ENCODE results near the gene HOMER3. TPM values are rescaled to one million over a fixed set of nuclear protein-coding genes. Genes with fewer than 3 reads are reported as not detected.

Gene HOMER3
- total RNA-seq (2022; extraction: Qiagen RNA extraction; ENCODE audit: low read depth), result 24.7 to 34.5 TPM (median 30.0 TPM) in 5 replicates

DNA sequence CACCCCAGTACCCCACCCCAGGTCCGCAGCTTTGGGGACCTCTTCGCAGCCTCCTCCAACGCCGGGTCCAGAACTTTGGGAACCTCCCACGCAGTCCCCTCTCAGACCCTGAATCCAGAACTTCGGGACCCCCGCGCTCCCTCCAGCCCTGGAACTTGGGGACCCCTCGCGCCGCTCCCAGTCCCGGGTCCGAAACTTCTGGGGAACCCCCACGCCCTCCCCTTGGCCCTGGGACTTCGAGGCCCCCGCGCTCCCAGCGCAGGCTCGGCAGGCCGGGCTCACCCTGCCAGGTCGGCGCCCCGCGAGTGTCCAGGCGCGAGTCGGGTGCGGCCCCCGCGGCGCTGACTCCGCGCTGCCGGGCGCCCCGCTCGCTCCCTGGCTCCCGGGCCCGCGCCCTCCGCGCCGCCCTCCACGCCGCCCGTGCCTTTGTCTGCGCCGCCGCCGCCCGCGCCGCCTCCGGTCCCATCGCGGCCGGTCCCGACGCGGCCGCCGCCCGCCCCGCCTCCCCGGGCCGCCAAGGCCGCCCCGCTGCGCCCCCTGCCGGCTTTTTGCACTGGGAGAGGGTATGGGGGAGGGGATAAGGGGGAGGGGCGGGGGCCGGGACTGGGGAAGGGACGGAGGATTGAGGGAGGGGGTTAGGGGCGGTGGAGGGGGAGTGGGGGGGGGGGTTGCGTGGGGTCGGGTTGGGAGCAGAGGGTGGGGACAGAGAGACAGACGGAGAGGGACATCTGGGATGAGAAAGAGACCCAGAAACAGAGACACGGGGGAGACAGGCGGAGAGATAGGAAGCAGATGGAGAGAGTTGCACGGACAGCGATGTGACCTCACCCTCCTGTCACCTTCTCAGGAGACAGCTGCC lies at the start of gene HOMER3:
Gene HOMER3, minus strand, starts transcription at position 449 of the 859 bp plus-strand sequence. CDS start 2,235 bp downstream, outside the sequence.

DNA sequence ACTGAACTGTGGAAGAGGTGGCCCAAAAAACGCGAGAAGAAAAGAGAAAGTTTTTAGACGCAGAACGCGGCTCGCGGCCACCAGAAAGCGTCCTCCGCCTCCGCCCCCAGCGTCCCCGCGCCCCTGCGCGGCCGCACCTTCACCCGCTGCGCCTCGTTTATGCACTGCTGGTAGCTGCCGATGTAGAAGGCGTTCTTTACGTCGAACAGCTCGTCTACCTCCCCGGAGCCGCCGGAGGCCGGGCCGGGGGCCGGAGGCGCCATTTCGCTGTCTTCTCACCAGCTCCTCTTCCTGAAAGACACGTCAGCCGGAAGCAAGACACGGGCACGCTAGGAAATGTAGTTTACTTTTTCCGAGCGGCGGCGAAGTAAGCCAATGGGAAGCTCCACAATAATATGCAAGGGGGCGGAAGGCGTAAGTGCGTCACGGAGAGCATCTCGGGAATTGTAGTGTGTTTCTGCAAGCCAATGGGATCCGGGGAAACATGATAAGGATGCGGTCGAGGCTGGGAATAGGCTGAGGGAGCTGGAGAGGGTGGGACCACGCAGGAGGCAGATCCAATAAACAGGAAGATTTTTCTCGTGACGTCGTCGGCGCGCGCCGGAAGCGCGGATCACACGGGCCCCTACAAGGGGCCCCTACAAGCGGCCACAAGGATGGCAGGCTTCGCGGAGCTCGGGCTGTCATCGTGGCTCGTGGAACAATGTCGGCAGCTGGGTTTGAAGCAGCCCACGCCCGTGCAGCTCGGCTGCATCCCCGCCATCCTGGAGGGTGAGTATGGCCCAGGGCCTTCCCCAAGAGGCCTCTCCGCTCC lies 21.7 kb downstream of the HOMER3 start, which contains the start of the genes COPE and DDX49:
Gene COPE, minus strand, starts transcription at position 302 of the 814 bp plus-strand sequence. Its CDS starts 39 bp downstream, at position 263.
Gene DDX49, plus strand, starts transcription at position 630 of the 814 bp plus-strand sequence. Its CDS starts 27 bp downstream, at position 657.

DNA sequence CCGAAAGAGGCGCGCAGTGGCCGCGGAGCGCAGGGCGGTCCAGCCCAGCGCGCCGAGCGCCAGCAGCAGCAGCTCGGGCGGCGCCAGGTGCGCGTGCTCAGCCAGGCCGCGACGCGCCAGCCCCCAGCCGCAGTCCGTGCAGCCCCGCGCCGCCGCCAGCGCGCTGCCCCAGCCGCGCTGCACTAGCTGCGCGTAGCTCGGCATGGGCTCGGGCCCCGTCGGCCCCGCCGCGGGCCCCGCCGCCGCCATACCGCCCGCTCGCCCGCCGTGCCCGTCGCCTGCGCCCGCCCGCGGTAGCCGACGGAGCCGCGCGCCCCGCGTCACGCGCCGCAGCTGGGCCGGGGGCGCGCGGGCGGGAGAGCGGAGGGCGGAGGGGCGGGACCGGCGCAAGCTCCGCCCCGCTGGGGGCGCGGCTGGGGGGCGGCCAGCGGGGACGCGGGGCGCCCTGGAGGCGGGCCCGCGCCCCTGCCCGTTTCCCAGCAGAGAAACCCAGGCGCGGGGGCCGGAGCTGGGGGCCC lies 45.1 kb downstream of the HOMER3 start, which contains the start of gene CERS1:
Gene CERS1, minus strand, starts transcription at position 335 of the 518 bp plus-strand sequence. Its CDS starts 86 bp downstream, at position 249.

Other genes with a start within 250 kb of the HOMER3 start
- 0.08 to 0.10 TPM in 2 of 5 replicates, not detected in the others for gene COMP, start 149.9 kb downstream of the HOMER3 start, total RNA-seq (2022; extraction: Qiagen RNA extraction; ENCODE audit: low read depth)
- 33.1 to 43.0 TPM (median 41.9 TPM) in 5 replicates for gene UPF1, start 109.3 kb downstream of the HOMER3 start, total RNA-seq (2022; extraction: Qiagen RNA extraction; ENCODE audit: low read depth)
- 3.2 to 5.8 TPM (median 4.9 TPM) in 5 replicates for gene CERS1, start 45.1 kb downstream of the HOMER3 start, total RNA-seq (2022; extraction: Qiagen RNA extraction; ENCODE audit: low read depth)
- gene COPE, start 21.8 kb downstream of the HOMER3 start, total RNA-seq (2022; extraction: Qiagen RNA extraction; ENCODE audit: low read depth), result 137 to 167 TPM (median 160 TPM) in 5 replicates
- gene DDX49, start 21.5 kb downstream of the HOMER3 start, total RNA-seq (2022; extraction: Qiagen RNA extraction; ENCODE audit: low read depth), result 27.8 to 48.0 TPM (median 43.2 TPM) in 5 replicates
- 22.9 to 33.5 TPM (median 29.4 TPM) in 5 replicates for gene SUGP2, start 92.3 kb upstream of the HOMER3 start, total RNA-seq (2022; extraction: Qiagen RNA extraction; ENCODE audit: low read depth)
- gene ARMC6, start 92.4 kb upstream of the HOMER3 start, total RNA-seq (2022; extraction: Qiagen RNA extraction; ENCODE audit: low read depth), result 25.7 to 30.8 TPM (median 28.4 TPM) in 5 replicates
- gene SLC25A42, start 122.8 kb upstream of the HOMER3 start, total RNA-seq (2022; extraction: Qiagen RNA extraction; ENCODE audit: low read depth), result 0.34 to 0.94 TPM (median 0.66 TPM) in 5 replicates
- 18.4 to 26.4 TPM (median 24.2 TPM) in 5 replicates for gene TMEM161A, start 197.3 kb upstream of the HOMER3 start, total RNA-seq (2022; extraction: Qiagen RNA extraction; ENCODE audit: low read depth)
- gene MEF2B, start 229.0 kb upstream of the HOMER3 start, total RNA-seq (2022; extraction: Qiagen RNA extraction; ENCODE audit: low read depth), result 0.24 to 1.1 TPM (median 0.27 TPM) in 5 replicates

All from A549 treated with RU486 at 1 μM for 4 hours (cell line).